Hepatocyte (in vitro differentiated cells): ENCODE measurements around the gene IFNL3. TPM values are rescaled to one million over a fixed set of nuclear protein-coding genes. Genes with fewer than 3 reads are reported as not detected.

Experiments
- DNase-seq: peaks from one replicate; pipeline ENCODE4 v3.0.0-alpha.2; 2016; ENCODE audit warnings: low spot score
- H2AFZ ChIP-seq: fragments of 200-600 bp; sonication (generic); 2 replicates; pipeline ENCODE4 v1.6.0; 2016; ENCODE audit warnings: antibody characterized with exemption, mild to moderate bottlenecking
- H3K27ac ChIP-seq: fragments of 200-600 bp; sonication (generic); 2 replicates; pipeline ENCODE4 v1.5.1; 2016; ENCODE audit warnings: mild to moderate bottlenecking
- H3K27me3 ChIP-seq: fragments of 200-600 bp; sonication (generic); 2 replicates; pipeline ENCODE4 v1.6.1; 2016
- H3K36me3 ChIP-seq: fragments of 200-600 bp; sonication (generic); replicated peaks from 2 replicates; pipeline ENCODE4 v1.5.1; 2016; ENCODE audit warnings: low read depth; ENCODE audit not compliant: insufficient read depth
- H3K4me1 ChIP-seq: fragments of 200-600 bp; sonication (generic); 2 replicates; pipeline ENCODE4 v1.5.1; 2016; ENCODE audit warnings: mild to moderate bottlenecking, moderate library complexity; ENCODE audit not compliant: insufficient read depth
- H3K4me2 ChIP-seq: fragments of 200-600 bp; sonication (generic); 2 replicates; pipeline ENCODE4 v1.6.0; 2016
- H3K4me3 ChIP-seq: fragments of 200-600 bp; sonication (generic); 2 replicates; pipeline ENCODE4 v1.5.1; 2016; ENCODE audit warnings: mild to moderate bottlenecking
- H3K79me2 ChIP-seq: fragments of 200-600 bp; sonication (generic); 2 replicates; pipeline ENCODE4 v1.6.0; 2017; ENCODE audit warnings: mild to moderate bottlenecking
- H3K9me2 ChIP-seq: fragments of 200-600 bp; sonication (generic); replicated peaks from 2 replicates; pipeline ENCODE4 v1.6.0; 2017; ENCODE audit warnings: mild to moderate bottlenecking; ENCODE audit not compliant: insufficient read depth
- H3K9me3 ChIP-seq: fragments of 200-600 bp; sonication (generic); 2 replicates; pipeline ENCODE4 v1.5.1; 2016; ENCODE audit warnings: low read depth, mild to moderate bottlenecking
- H4K20me1 ChIP-seq: fragments of 200-600 bp; sonication (generic); 2 replicates; pipeline ENCODE4 v1.6.0; 2016; ENCODE audit warnings: mild to moderate bottlenecking; ENCODE audit not compliant: insufficient read depth, poor library complexity, severe bottlenecking
- EZH2 ChIP-seq: fragments of 200-600 bp; sonication (generic); IDR thresholded peaks from 2 replicates; pipeline ENCODE4 v1.6.1; 2016; ENCODE audit warnings: antibody characterized with exemption, mild to moderate bottlenecking, borderline replicate concordance
- EZH2phosphoT487 ChIP-seq: fragments of 200-600 bp; sonication (generic); IDR thresholded peaks from one replicate; pipeline ENCODE4 v1.6.1; 2018; ENCODE audit warnings: antibody characterized with exemption, mild to moderate bottlenecking, low read depth, moderate library complexity; ENCODE audit not compliant: unreplicated experiment, severe bottlenecking
- WGBS: methylation state at CpG from one replicate; pipeline ENCODE4 v1.1.6; 2016; ENCODE audit warnings: low lambda C conversion rate; ENCODE audit errors: missing lambda C conversion rate; 5-methylcytosine and 5-hydroxymethylcytosine counted together
- polyA plus RNA-seq: library from polyadenylated mRNA; unstranded; fragments of >200 nt; fragmentation: Nextera tagmentation; extraction: Ambion mirVana; gene quantifications from 2 replicates; pipeline ENCODE4 v1.2.1, GENCODE V29; 2016
- total RNA-seq: library from RNA; depleted of rRNA; stranded (reverse); fragments of >200 nt; gene quantifications from 2 replicates; pipeline ENCODE4 v1.2.3, GENCODE V29; 2014
- TF ChIP-seq, protein P1 (sequence below): fragments of 200-600 bp; sonication (generic); IDR thresholded peaks from 2 replicates; pipeline ENCODE4 v1.5.1; 2016; ENCODE audit warnings: antibody characterized with exemption, mild to moderate bottlenecking; ENCODE audit not compliant: poor library complexity

Gene IFNL3
- total and polyA plus RNA-seq, 2 experiments from 2014 or later: not detected

DNA sequence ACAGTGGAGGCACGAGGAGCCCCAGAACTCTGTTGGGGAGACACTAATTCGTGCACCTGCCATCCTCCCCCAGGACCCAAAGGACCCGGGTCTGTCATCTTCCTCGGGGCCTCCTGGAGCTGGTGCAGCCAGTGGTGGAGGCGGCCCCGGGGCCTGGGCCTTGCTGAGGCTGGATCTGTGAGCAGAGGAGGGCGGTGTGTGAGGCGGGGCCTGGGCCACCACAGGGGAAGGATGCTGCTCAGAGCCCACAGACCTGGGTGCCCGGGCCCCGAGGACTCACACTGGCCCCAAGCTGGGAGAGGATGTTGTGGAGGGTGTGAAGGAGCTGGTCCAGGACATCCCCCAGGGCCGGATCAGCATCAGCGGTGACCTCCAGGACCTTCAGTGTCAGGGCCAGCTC lies 8.3 kb downstream of the IFNL3 start:
- TF ChIP-seq EZH2: no peak
- no peak for TF ChIP-seq EZH2phosphoT487
- TF ChIP-seq, protein P1, sequence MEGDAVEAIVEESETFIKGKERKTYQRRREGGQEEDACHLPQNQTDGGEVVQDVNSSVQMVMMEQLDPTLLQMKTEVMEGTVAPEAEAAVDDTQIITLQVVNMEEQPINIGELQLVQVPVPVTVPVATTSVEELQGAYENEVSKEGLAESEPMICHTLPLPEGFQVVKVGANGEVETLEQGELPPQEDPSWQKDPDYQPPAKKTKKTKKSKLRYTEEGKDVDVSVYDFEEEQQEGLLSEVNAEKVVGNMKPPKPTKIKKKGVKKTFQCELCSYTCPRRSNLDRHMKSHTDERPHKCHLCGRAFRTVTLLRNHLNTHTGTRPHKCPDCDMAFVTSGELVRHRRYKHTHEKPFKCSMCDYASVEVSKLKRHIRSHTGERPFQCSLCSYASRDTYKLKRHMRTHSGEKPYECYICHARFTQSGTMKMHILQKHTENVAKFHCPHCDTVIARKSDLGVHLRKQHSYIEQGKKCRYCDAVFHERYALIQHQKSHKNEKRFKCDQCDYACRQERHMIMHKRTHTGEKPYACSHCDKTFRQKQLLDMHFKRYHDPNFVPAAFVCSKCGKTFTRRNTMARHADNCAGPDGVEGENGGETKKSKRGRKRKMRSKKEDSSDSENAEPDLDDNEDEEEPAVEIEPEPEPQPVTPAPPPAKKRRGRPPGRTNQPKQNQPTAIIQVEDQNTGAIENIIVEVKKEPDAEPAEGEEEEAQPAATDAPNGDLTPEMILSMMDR: no peak
- H3K4me2 ChIP-seq: no peak overlapping the region
- no peak overlapping the region for H2AFZ ChIP-seq
- no peaks in the 10 kb centered on the region for H3K36me3 ChIP-seq
- peaks cover 7% of the 10 kb centered on the region for H3K4me1 ChIP-seq
- no peaks in the 10 kb centered on the region for H3K9me3 ChIP-seq
- no peak for DNase-seq
- no peak overlapping the region for H3K27ac ChIP-seq
- no peak overlapping the region for H3K4me3 ChIP-seq
- no peaks in the 10 kb centered on the region for H4K20me1 ChIP-seq
- no peaks in the 10 kb centered on the region for H3K79me2 ChIP-seq
- 86% methylated on average over 10 of the region's 12 CpGs for WGBS
- H3K27me3 ChIP-seq: no peaks in the 10 kb centered on the region
- H3K9me2 ChIP-seq: no peaks in the 10 kb centered on the region

DNA sequence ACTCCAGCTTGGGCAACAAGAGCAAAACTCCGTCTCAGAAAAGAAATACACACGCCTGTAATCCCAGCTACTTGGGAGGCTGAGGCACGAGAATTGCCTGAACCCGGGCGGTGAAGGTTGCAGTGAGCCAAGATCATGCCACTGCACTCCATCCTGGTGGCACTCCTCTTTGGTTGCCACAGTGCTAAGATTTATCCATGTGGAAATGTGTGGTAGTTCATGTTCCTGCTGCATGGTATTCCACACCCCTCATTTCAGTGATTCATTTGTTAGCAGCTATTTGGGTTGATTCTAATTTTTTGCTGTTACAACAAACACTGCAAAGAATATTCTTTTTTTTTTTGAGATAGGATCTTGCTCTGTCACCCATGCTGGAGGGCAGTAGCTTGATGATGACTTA lies 12.1 kb downstream of the IFNL3 start:
- TF ChIP-seq EZH2: no peak
- TF ChIP-seq, protein P1: no peak
- TF ChIP-seq EZH2phosphoT487: no peak
- WGBS: 87% methylated on average over 5 of the region's 5 CpGs
- no peak for DNase-seq

DNA sequence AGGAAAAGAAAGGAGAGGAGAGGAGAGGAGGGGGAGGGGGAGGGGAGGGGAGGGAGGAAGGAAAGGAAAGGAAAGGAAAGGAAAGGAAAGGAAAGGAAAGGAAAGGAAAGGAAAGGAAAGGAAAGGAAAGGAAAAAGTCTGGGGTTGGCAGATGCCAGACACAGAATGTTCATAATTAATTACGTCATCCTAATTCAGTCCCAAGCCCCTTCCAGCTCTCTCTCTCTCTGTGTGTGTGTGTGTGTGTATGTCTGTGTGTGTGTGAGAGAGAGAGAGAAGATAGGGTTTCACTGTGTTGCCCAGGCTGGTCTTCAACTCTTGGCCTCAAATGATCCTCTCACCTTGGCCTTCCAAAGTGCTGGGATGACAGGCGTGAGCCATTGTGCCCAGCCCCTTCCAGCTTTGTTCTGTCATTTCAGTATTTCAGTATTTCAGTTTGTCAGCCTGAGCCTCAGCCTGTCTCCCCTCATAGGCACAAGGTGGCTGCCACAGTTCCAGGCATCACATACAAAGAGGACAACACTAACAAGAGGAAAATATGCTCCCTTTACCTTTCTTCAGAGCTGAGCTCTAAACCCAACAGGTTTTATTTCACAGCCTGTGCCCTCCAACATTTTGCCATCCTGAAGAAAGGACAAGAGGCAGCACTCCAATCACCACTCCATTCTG lies 14.6 kb downstream of the IFNL3 start:
- WGBS: 92% methylated on average over 2 of the region's 2 CpGs
- no peaks in the 10 kb centered on the region for H3K9me2 ChIP-seq
- H3K4me3 ChIP-seq: no peak overlapping the region

More for the DNA sequence above, 12.1 kb downstream of the IFNL3 start:
- Histone ChIP-seq H3K36me3 (no peaks in the 10 kb centered on the region), H3K4me2 (no peak overlapping the region), H3K79me2 (no peaks in the 10 kb centered on the region), H2AFZ (no peak overlapping the region), H3K9me3 (no peaks in the 10 kb centered on the region), H3K27ac (no peak overlapping the region), H3K4me1 (peaks cover 3% of the 10 kb centered on the region), H3K9me2 (no peaks in the 10 kb centered on the region), H4K20me1 (no peaks in the 10 kb centered on the region), H3K4me3 (no peak overlapping the region), H3K27me3 (peaks cover 4% of the 10 kb centered on the region)

More for the DNA sequence above, 14.6 kb downstream of the IFNL3 start:
- H4K20me1 ChIP-seq: no peaks in the 10 kb centered on the region
- no peak for TF ChIP-seq EZH2phosphoT487
- TF ChIP-seq EZH2: no peak
- TF ChIP-seq, protein P1: no peak
- no peak overlapping the region for H2AFZ ChIP-seq
- H3K27me3 ChIP-seq: peaks cover 8% of the 10 kb centered on the region
- no peak for DNase-seq
- H3K79me2 ChIP-seq: no peaks in the 10 kb centered on the region
- no peaks in the 10 kb centered on the region for H3K4me1 ChIP-seq
- H3K27ac ChIP-seq: no peak overlapping the region
- H3K9me3 ChIP-seq: no peaks in the 10 kb centered on the region
- no peak overlapping the region for H3K4me2 ChIP-seq
- H3K36me3 ChIP-seq: no peaks in the 10 kb centered on the region
